Measurements from ENCODE around the gene SRSF8.
"Not testable (repeated sequence)": the region's sequence is repeated elsewhere in the genome, so short reads cannot be mapped to it uniquely, and the experiment has no call there.

The SRSF8 gene

DNA sequence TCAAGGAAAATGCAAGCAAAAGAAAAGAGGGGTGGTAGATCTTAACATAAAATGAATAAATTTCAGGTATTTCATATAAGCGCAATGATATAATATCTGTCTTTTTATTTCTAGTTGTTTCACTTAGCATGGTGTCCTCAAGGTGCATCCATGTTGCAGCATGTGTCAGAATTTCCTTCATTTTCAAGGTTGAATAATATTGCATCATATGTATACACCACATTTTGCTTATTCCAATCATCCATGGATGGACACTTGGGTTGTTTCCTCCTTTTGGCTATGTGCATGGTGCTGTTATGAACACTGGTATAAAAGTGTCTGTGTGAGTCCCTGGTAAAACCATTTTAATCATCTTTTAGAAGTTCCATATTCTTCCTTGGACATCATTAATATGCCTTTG is 24.5 kb upstream of the SRSF8 start:
- TF ChIP-seq, protein P1, sequence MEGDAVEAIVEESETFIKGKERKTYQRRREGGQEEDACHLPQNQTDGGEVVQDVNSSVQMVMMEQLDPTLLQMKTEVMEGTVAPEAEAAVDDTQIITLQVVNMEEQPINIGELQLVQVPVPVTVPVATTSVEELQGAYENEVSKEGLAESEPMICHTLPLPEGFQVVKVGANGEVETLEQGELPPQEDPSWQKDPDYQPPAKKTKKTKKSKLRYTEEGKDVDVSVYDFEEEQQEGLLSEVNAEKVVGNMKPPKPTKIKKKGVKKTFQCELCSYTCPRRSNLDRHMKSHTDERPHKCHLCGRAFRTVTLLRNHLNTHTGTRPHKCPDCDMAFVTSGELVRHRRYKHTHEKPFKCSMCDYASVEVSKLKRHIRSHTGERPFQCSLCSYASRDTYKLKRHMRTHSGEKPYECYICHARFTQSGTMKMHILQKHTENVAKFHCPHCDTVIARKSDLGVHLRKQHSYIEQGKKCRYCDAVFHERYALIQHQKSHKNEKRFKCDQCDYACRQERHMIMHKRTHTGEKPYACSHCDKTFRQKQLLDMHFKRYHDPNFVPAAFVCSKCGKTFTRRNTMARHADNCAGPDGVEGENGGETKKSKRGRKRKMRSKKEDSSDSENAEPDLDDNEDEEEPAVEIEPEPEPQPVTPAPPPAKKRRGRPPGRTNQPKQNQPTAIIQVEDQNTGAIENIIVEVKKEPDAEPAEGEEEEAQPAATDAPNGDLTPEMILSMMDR (IDR thresholded peaks at IDR 0.05; ENCODE audit: low read depth, low read length, missing control alignments), result no peak
- Histone ChIP-seq H3K4me3 (ENCODE audit: low read depth, low read length) (no peak overlapping the region), H3K36me3 (replicated peaks) (no peaks in the 10 kb centered on the region), H3K27ac (no peak overlapping the region), H3K27me3 (replicated peaks) (no peaks in the 10 kb centered on the region)
- DNase-seq, result no peak
- in situ Hi-C loops (cut with HindIII; ENCODE audit: low pct_ligation_motif_present, low sequenced_read_pairs), result no loop called here

DNA sequence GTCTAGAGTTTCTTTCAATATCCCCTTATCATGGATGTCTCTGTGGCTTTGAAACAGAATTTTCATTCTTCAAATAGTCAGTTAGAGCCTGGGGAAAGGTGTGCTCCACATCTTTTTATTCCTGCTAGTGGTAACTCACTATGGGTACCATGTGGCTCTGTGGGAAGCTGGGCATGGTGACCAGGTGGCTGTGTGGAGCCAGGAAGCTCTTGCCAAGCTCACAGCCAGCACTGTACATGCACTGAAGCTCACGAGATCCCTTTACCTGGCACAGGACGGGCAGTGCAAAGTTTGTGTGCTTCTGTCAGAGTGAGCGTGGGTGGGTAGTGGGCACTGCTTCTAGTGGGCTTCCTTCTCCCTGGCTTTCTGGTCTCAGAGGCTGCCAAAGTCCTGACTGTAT is 23.8 kb upstream of the SRSF8 start:
- no peaks in the 10 kb centered on the region for H3K27me3 ChIP-seq (replicated peaks)
- H3K36me3 ChIP-seq (replicated peaks), result no peaks in the 10 kb centered on the region
- TF ChIP-seq, protein P1 (IDR thresholded peaks at IDR 0.05; ENCODE audit: low read depth, low read length, missing control alignments), result no peak

DNA sequence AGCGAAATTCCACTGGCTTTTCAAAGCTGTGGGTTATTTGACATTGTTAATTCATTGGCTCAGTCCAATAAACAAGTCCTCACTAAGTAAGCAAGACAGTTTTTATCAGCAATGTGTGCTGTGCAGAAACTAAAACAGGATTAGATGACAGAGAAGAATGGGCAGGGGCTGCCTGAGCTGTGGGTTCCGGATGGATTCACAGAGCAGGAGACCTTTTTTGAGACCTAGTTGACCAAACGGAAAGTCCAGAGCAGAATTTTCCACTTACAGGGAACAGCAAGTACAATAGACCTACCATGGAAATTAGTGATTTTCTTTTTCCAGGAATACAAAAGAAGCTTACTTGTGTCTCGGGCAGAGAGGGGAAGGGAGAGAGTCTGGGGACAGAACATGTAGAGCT is 22.7 kb upstream of the SRSF8 start:
- Histone ChIP-seq H3K27me3 (replicated peaks) (no peaks in the 10 kb centered on the region), H3K27ac (no peak overlapping the region), H3K4me3 (ENCODE audit: low read depth, low read length) (no peak overlapping the region), H3K36me3 (replicated peaks) (no peaks in the 10 kb centered on the region)
- in situ Hi-C loops (cut with HindIII; ENCODE audit: low pct_ligation_motif_present, low sequenced_read_pairs), result no loop called here
- DNase-seq, result no peak
- TF ChIP-seq, protein P1 (IDR thresholded peaks at IDR 0.05; ENCODE audit: low read depth, low read length, missing control alignments), result no peak

More for the DNA sequence above, 23.8 kb upstream of the SRSF8 start:
- no peak for DNase-seq
- no peak overlapping the region for H3K27ac ChIP-seq
- in situ Hi-C loops (cut with HindIII; ENCODE audit: low pct_ligation_motif_present, low sequenced_read_pairs), result no loop called here
- H3K4me3 ChIP-seq (ENCODE audit: low read depth, low read length), result no peak overlapping the region

DNA sequence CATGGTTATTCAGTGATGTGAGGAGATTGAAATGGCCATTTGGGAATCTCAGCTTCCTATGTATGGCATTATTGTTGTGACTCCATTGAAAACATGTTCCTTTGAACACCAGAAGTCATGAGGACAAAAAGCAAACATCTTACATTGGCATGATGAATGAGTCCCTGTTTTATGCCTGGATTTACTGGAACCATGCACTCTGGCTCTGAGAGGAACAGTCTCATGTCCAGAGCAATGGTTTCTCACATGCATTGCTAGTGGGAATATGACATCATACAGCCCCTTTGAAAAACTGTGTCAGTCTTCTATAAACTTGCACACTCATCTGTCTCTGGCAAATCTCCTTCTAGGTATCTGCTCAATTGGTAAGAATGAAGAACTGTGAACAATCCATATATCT is 20.9 kb upstream of the SRSF8 start:
- H3K36me3 ChIP-seq (replicated peaks), result no peaks in the 10 kb centered on the region
- no peak overlapping the region for H3K4me3 ChIP-seq (ENCODE audit: low read depth, low read length)
- TF ChIP-seq, protein P1 (IDR thresholded peaks at IDR 0.05; ENCODE audit: low read depth, low read length, missing control alignments), result no peak
- H3K27me3 ChIP-seq (replicated peaks), result no peaks in the 10 kb centered on the region
- DNase-seq, result no peak
- H3K27ac ChIP-seq, result no peak overlapping the region
- in situ Hi-C loops (cut with HindIII; ENCODE audit: low pct_ligation_motif_present, low sequenced_read_pairs), result no loop called here

DNA sequence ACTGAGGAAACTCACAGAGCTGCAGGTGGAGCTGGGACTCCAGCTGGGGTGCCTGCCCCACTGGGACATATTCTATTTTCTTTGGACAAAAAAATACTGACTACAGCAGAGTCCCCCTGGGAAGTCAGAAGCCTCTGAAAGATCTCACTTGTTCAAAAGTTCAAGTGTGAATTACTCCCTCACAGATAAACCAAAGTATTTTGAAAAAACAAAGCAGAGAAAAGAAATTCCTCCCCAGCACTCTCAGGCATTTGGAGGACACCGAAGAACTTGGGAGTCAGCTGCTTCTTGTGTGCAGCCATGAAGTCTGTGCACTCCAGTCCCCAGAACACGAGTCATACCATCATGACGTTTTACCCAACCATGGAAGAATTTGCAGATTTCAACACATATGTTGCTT is 17.6 kb upstream of the SRSF8 start, which contains the start of gene KDM4F:
KDM4F (plus strand) TSS at position 301 of the 400 bp plus-strand sequence.
- DNase-seq; H3K36me3 ChIP-seq (replicated peaks); in situ Hi-C loops (cut with HindIII; ENCODE audit: low pct_ligation_motif_present, low sequenced_read_pairs); H3K27ac ChIP-seq; H3K27me3 ChIP-seq (replicated peaks); H3K4me3 ChIP-seq (ENCODE audit: low read depth, low read length): not testable (repeated sequence)

DNA sequence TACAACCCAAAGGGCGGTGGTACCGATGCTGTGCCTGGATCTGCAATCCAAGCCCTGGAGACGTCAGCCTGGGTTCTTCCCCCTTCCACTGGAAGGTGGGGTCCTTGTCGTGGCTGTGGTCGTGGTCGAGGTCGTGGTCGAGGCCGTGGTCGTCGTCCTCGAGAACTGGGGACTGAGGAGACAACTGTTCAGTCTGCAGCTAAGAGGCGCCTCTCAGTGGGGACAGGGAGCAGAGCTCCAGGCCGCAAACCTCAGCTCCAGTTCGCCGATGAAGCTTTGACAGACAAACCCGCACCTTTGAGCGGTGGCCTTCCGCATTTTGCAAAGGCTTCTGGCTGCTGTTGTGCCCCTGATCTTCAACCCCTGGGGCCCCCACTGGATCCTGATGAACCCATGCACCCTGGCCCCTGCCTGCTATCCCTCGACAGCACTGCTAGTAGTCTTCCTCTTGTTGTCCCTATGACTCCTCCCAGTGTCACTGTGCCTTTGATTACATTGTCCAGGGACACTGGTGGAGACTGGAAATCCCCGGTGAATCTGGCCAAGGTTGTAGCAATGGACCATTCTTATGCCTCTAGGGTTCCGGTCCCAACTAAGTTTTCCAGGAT is 16.0 kb upstream of the SRSF8 start:
- no peaks in the 10 kb centered on the region for H3K36me3 ChIP-seq (replicated peaks)
- no peak overlapping the region for H3K4me3 ChIP-seq (ENCODE audit: low read depth, low read length)
- DNase-seq, result no peak
- H3K27me3 ChIP-seq (replicated peaks), result no peaks in the 10 kb centered on the region
- TF ChIP-seq, protein P1 (IDR thresholded peaks at IDR 0.05; ENCODE audit: low read depth, low read length, missing control alignments), result no peak
- no peak overlapping the region for H3K27ac ChIP-seq
- in situ Hi-C loops (cut with HindIII; ENCODE audit: low pct_ligation_motif_present, low sequenced_read_pairs), result no loop called here
